GM12878 (cell line): ENCODE results near the gene NKAP. TPM values are rescaled to one million over a fixed set of nuclear protein-coding genes. Genes with fewer than 3 reads are reported as not detected.

ENCODE experiments used
- ATAC-seq: fragments of 200-7000 bp; cut with Tn5 transposase; 3 replicates; pipeline ENCODE4 v1.9.1; 2020; ENCODE audit warnings: mild to moderate bottlenecking, moderate library complexity
- BruUV-seq: library from RNA; stranded (reverse); fragments of 400-500 nt; replicated peaks from 2 replicates; lab custom pipeline; 2021; lab: Mats Ljungman, UMichigan
- CTCF ChIA-PET: fragments of 300-600 bp; sonication (Branson Sonifier 250); formaldehyde crosslinking; extraction: SDS; loops from one replicate; lab custom pipeline; 2021; ENCODE audit warnings: inconsistent platforms; lab: Yijun Ruan, JAX
- POLR2A ChIA-PET: fragments of 350-600 bp; formaldehyde crosslinking; extraction: SDS; loops from one replicate; lab custom pipeline; 2021; ENCODE audit warnings: inconsistent platforms; lab: Charles Lee
- RAD21 ChIA-PET: fragments of 300-600 bp; sonication (Branson Sonifier 250); formaldehyde crosslinking; loops from one replicate; lab custom pipeline; 2023; ENCODE audit warnings: antibody characterized with exemption; ENCODE audit not compliant: unreplicated experiment; lab: Charles Lee
- SMC1A ChIA-PET: fragments of 300-600 bp; sonication (Branson Sonifier 250); formaldehyde crosslinking; loops from one replicate; lab custom pipeline; 2023; ENCODE audit not compliant: unreplicated experiment, uncharacterized antibody; lab: Charles Lee
- DNase-seq: peaks from one replicate; pipeline ENCODE4 v3.0.0-alpha.2; 2011; ENCODE audit warnings: low read depth, low spot score
- FAIRE-seq: peaks from 3 replicates; lab custom pipeline; 2011; peaks lifted over from hg19 to GRCh38; lab: Jason Lieb, UNC
- H2AFZ ChIP-seq: 2 replicates; pipeline ENCODE4 v1.6.0; 2011; ENCODE audit warnings: low read depth, low read length, control low read depth; ENCODE audit not compliant: control insufficient read depth
- H3K27ac ChIP-seq: 2 replicates; pipeline ENCODE4 v1.5.1; 2011; ENCODE audit warnings: control low read depth; ENCODE audit not compliant: control insufficient read depth, insufficient read depth
- H3K27me3 ChIP-seq, 2 experiments: replicated peaks in 1 of 2; 2 replicates each; pipeline versions ENCODE4 v1.6.0 to v1.6.1; 2011; ENCODE audit warnings: low read length in 1 of 2; ENCODE audit not compliant: control insufficient read depth in 2 of 2, insufficient read depth in 2 of 2
- H3K36me3 ChIP-seq, 2 experiments: 2 replicates each; pipeline ENCODE4 v1.5.1; 2011; ENCODE audit warnings: low read length in 1 of 2; ENCODE audit not compliant: control insufficient read depth in 2 of 2, insufficient read depth in 2 of 2
- H3K4me1 ChIP-seq: 2 replicates; pipeline ENCODE4 v1.6.1; 2011; ENCODE audit warnings: mild to moderate bottlenecking, low read length, moderate library complexity, mixed read lengths; ENCODE audit not compliant: control insufficient read depth, insufficient read depth
- H3K4me2 ChIP-seq: 2 replicates; pipeline ENCODE4 v1.6.0; 2011; ENCODE audit warnings: control low read depth; ENCODE audit not compliant: control insufficient read depth, insufficient read depth
- H3K4me3 ChIP-seq: fragments of 200-600 bp; sonication (generic); 2 replicates; pipeline ENCODE4 v1.5.1; 2016
- H3K79me2 ChIP-seq: 2 replicates; pipeline ENCODE4 v1.6.0; 2011; ENCODE audit warnings: low read length; ENCODE audit not compliant: control insufficient read depth, insufficient read depth
- H3K9ac ChIP-seq: 2 replicates; pipeline ENCODE4 v1.8.0; 2011; ENCODE audit warnings: low read length, control low read depth, mixed read lengths; ENCODE audit not compliant: control insufficient read depth, insufficient read depth
- H3K9me3 ChIP-seq: replicated peaks from 3 replicates; pipeline ENCODE4 v1.5.1; 2011; ENCODE audit warnings: mild to moderate bottlenecking, low read length; ENCODE audit not compliant: control insufficient read depth, insufficient read depth
- H4K20me1 ChIP-seq: 2 replicates; pipeline ENCODE4 v1.6.0; 2011; ENCODE audit not compliant: control insufficient read depth, insufficient read depth
- CBX3 ChIP-seq: fragments of 200-600 bp; sonication (generic); IDR thresholded peaks from 2 replicates; pipeline ENCODE4 v1.6.1; 2016; ENCODE audit warnings: low read depth, borderline replicate concordance
- CTCF ChIP-seq, 3 experiments: IDR thresholded peaks in 2 of 3; conservative IDR thresholded peaks in 1 of 3; 2 replicates each; pipeline ENCODE4 v1.5.1; 2011; ENCODE audit warnings: low read depth in 3 of 3, low read length in 3 of 3, mild to moderate bottlenecking in 3 of 3, control low read depth in 2 of 3, moderate library complexity in 2 of 3, inconsistent platforms in 1 of 3, mixed read lengths in 1 of 3; ENCODE audit not compliant: control insufficient read depth in 2 of 3, insufficient read depth in 1 of 3; ENCODE audit errors: extremely low read depth in 1 of 3
- E2F4 ChIP-seq: IDR thresholded peaks from 2 replicates; pipeline ENCODE4 v1.6.1; 2012; ENCODE audit warnings: low read depth, low read length, improper control_type of control experiment
- MEF2A ChIP-seq: IDR thresholded peaks from 2 replicates; pipeline ENCODE4 v1.6.1; 2011; ENCODE audit warnings: low read depth, mild to moderate bottlenecking, low read length, moderate library complexity; ENCODE audit not compliant: insufficient read depth
- NFIC ChIP-seq: IDR thresholded peaks from 2 replicates; pipeline ENCODE4 v1.6.1; 2012; ENCODE audit warnings: low read depth, mild to moderate bottlenecking, inconsistent platforms, low read length, moderate library complexity
- POLR2AphosphoS2 ChIP-seq: IDR thresholded peaks from 2 replicates; pipeline ENCODE4 v1.6.1; 2011; ENCODE audit warnings: low read depth, mild to moderate bottlenecking, low read length, improper control_type of control experiment, moderate library complexity
- RCOR1 ChIP-seq: conservative IDR thresholded peaks from 2 replicates; pipeline ENCODE4 v1.6.1; 2012; ENCODE audit warnings: low read depth, low read length, improper control_type of control experiment
- RUNX3 ChIP-seq: IDR thresholded peaks from 2 replicates; pipeline ENCODE4 v1.6.1; 2012; ENCODE audit warnings: low read length, inconsistent platforms
- SPI1 ChIP-seq: IDR thresholded peaks from 2 replicates; pipeline ENCODE4 v1.6.1; 2011; ENCODE audit warnings: low read depth, mild to moderate bottlenecking, low read length, moderate library complexity, borderline replicate concordance; ENCODE audit not compliant: insufficient read depth
- SRF ChIP-seq, 2 experiments: IDR thresholded peaks; 2 replicates each; pipeline ENCODE4 v1.6.1; 2011; ENCODE audit warnings: low read depth in 2 of 2, low read length in 2 of 2, mild to moderate bottlenecking in 1 of 2, moderate library complexity in 1 of 2
- USF1 ChIP-seq: IDR thresholded peaks from 2 replicates; pipeline ENCODE4 v1.6.1; 2011; ENCODE audit warnings: borderline replicate concordance, low read depth, mild to moderate bottlenecking, moderate library complexity, mixed read lengths, low read length; ENCODE audit not compliant: insufficient read depth; ENCODE audit errors: extremely low read length
- WGBS: methylation state at CpG from one replicate; pipeline ENCODE4 v1.1.6; 2016; ENCODE audit warnings: low lambda C conversion rate; ENCODE audit not compliant: insufficient replicate concordance, insufficient coverage; ENCODE audit errors: missing lambda C conversion rate; 5-methylcytosine and 5-hydroxymethylcytosine counted together
- in situ Hi-C: fragments of 300-500 bp; cut with MboI; formaldehyde crosslinking; loops from 9 replicates; pipeline ENCODE4 v1.14.3; 2018; ENCODE audit warnings: mixed read lengths
- intact Hi-C: fragments of 100-400 bp; cut with micrococcal nuclease; formaldehyde crosslinking; loops from one replicate; pipeline ENCODE4 v1.14.2; 2022; ENCODE audit not compliant: unreplicated experiment
- polyA plus RNA-seq, 11 experiments: library from polyadenylated mRNA; depleted of rRNA in 4 of 11; unstranded in 6 of 11; stranded (reverse) in 5 of 11; fragments of >200 nt; fragmentation: Nextera tagmentation in 4 of 11; fragmentation: Illumina TruSeq in 1 of 11; extraction: Ambion mirVana in 4 of 11; extraction: Trizol in 1 of 11; gene quantifications; 1 replicate in 1 of 11; 2 replicates in 10 of 11; pipeline versions ENCODE4 v1.2.1 to v1.2.3, GENCODE V29; 2011 to 2016; ENCODE audit warnings: inconsistent platforms in 2 of 11, missing spikeins in 2 of 11, low read depth in 1 of 11
- total RNA-seq, 4 experiments: library from RNA; depleted of rRNA in 3 of 4; stranded (reverse); fragments of >200 nt in 3 of 4; fragmentation: Illumina TruSeq in 1 of 4; extraction: Trizol in 1 of 4; gene quantifications; 2 replicates each; pipeline versions ENCODE4 v1.2.1 to v1.2.3, GENCODE V29; 2013 to 2021

The NKAP gene
- total and polyA plus RNA-seq, 10 of the 15 experiments (the other 5 are each of a cell fraction or from before 2014, with no cell fraction given), result 2.4 to 6.9 (median 5.3) TPM

GRCh38 chrX:119919835-119920585, 23.5 kb downstream of the NKAP start:
- Histone ChIP-seq H3K9me3 (no peaks in the 10 kb centered on the region), H3K4me3 (no peak overlapping the region)
- 55% methylated on average over 5 of the region's 5 CpGs for WGBS
- FAIRE-seq, result no peak
- intact Hi-C loops (no loop called here), in situ Hi-C loops (no loop called here)
- POLR2A ChIA-PET, result no interaction called here
- BruUV-seq, result no TSS peak
- RAD21 ChIA-PET, result interaction anchor here (0.7 kb wide), 1 partner anchor 441 kb away, joined by 3 read pairs; no protein-coding TSS in a partner anchor
- TF ChIP-seq SRF (IDR thresholded peaks at IDR 0.05; ENCODE audit: low read depth in 2 of 2, low read length in 2 of 2), result no peak
- TF ChIP-seq NFIC, result no peak
- TF ChIP-seq POLR2AphosphoS2, result no peak
- TF ChIP-seq CBX3, result no peak
- no peak for TF ChIP-seq RUNX3
- TF ChIP-seq CTCF (IDR thresholded peaks at IDR 0.05 in 2 of 3, conservative IDR thresholded peaks at IDR 0.05 in 1 of 3; ENCODE audit: control insufficient read depth in 2 of 3, extremely low read depth in 1 of 3, insufficient read depth in 1 of 3, low read depth in 3 of 3, low read length in 3 of 3), result no peak
- no peak for TF ChIP-seq MEF2A
- no peak for TF ChIP-seq RCOR1
- no peak for TF ChIP-seq USF1
- no peak for TF ChIP-seq E2F4
- no peak for TF ChIP-seq SPI1
- TF ChIP-seq, all 136 proteins: peak for 0
- DNase-seq (no peak), ATAC-seq (no peak)
- Histone ChIP-seq H3K36me3 (no peaks in the 10 kb centered on the region), H3K27ac (no peak overlapping the region), H3K27me3 (no peaks in the 10 kb centered on the region), H4K20me1 (no peaks in the 10 kb centered on the region), H3K4me2 (no peak overlapping the region), H3K9ac (no peak overlapping the region), H3K4me1 (no peaks in the 10 kb centered on the region), H2AFZ (no peak overlapping the region), H3K79me2 (no peaks in the 10 kb centered on the region)
- CTCF ChIA-PET, result no interaction called here
- SMC1A ChIA-PET, result no interaction called here
